GM15510 (cell line): ENCODE results near the gene MTHFR.

Source experiments
- POLR2A ChIP-seq: IDR thresholded peaks from 3 replicates; pipeline ENCODE4 v1.6.1; 2011; ENCODE audit warnings: borderline replicate concordance; ENCODE audit not compliant: insufficient read length; ENCODE audit errors: extremely low read depth

Gene MTHFR

GRCh38 chr1:11793819-11794218, 11.9 kb downstream of the MTHFR start:
- no peak for TF ChIP-seq POLR2A

GRCh38 chr1:11792106-11792505, 13.7 kb downstream of the MTHFR start:
- TF ChIP-seq POLR2A, result no peak

GRCh38 chr1:11790880-11791715, 14.7 kb downstream of the MTHFR start:
- no peak for TF ChIP-seq POLR2A

GRCh38 chr1:11790101-11790879, 15.5 kb downstream of the MTHFR start:
- TF ChIP-seq POLR2A, result no peak

GRCh38 chr1:11789126-11790067, 16.4 kb downstream of the MTHFR start:
- no peak for TF ChIP-seq POLR2A

GRCh38 chr1:11788549-11789053, 17.2 kb downstream of the MTHFR start:
- TF ChIP-seq POLR2A, result no peak

GRCh38 chr1:11787804-11788436, 17.8 kb downstream of the MTHFR start:
- no peak for TF ChIP-seq POLR2A

GRCh38 chr1:11787251-11787803, 18.4 kb downstream of the MTHFR start:
- no peak for TF ChIP-seq POLR2A

- no peak for TF ChIP-seq POLR2A
Measured at GRCh38 chr1:11786168-11786567, 19.6 kb downstream of the MTHFR start.

GRCh38 chr1:11784993-11785769, 20.6 kb downstream of the MTHFR start:
- no peak for TF ChIP-seq POLR2A

GRCh38 chr1:11784256-11784992, 21.3 kb downstream of the MTHFR start:
- TF ChIP-seq POLR2A, result no peak

GRCh38 chr1:11783556-11783955, 22.2 kb downstream of the MTHFR start:
- TF ChIP-seq POLR2A, result no peak
